Measurements from ENCODE around the gene C1QC. TPM values are rescaled to one million over a fixed set of nuclear protein-coding genes. Genes with fewer than 3 reads are reported as not detected.

The C1QC gene
- polyA plus RNA-seq, 1 experiment = not detected

- Histone ChIP-seq H3K27me3 (ENCODE audit: control insufficient read depth, insufficient read depth, low read length) (peaks cover 2% of the 10 kb centered on the region; the same call in 1 of the 2 replicates), H3K36me3 (ENCODE audit: control insufficient read depth, insufficient read depth, low read length) (no peaks in the 10 kb centered on the region), H3K4me3 (ENCODE audit: low read depth, low read length) (no peak overlapping the region)
- CTCF ChIA-PET = interaction anchor here (1.0 to 1.5 kb wide), 2 partner anchors 177 to 244 kb away, joined by 5 to 8 read pairs; no protein-coding TSS in a partner anchor
- no peak for DNase-seq (ENCODE audit: low read depth)
- POLR2A ChIA-PET = no interaction called here
- TF ChIP-seq, protein P1, sequence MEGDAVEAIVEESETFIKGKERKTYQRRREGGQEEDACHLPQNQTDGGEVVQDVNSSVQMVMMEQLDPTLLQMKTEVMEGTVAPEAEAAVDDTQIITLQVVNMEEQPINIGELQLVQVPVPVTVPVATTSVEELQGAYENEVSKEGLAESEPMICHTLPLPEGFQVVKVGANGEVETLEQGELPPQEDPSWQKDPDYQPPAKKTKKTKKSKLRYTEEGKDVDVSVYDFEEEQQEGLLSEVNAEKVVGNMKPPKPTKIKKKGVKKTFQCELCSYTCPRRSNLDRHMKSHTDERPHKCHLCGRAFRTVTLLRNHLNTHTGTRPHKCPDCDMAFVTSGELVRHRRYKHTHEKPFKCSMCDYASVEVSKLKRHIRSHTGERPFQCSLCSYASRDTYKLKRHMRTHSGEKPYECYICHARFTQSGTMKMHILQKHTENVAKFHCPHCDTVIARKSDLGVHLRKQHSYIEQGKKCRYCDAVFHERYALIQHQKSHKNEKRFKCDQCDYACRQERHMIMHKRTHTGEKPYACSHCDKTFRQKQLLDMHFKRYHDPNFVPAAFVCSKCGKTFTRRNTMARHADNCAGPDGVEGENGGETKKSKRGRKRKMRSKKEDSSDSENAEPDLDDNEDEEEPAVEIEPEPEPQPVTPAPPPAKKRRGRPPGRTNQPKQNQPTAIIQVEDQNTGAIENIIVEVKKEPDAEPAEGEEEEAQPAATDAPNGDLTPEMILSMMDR (IDR thresholded peaks at IDR 0.05; ENCODE audit: insufficient read depth, low read depth, low read length) = no peak
Measured at GRCh38 chr1:22685591-22686059, 42.2 kb downstream of the C1QC start.

GRCh38 chr1:22687191-22687590, 43.8 kb downstream of the C1QC start:
- CTCF ChIA-PET = interaction anchor here (0.8 to 1.7 kb wide), 5 partner anchors 12 to 277 kb away, joined by 3 to 5 read pairs (median 4); no protein-coding TSS in a partner anchor
- TF ChIP-seq, protein P1 (IDR thresholded peaks at IDR 0.05; ENCODE audit: insufficient read depth, low read depth, low read length) = no peak

GRCh38 chr1:22688466-22688865, 45.0 kb downstream of the C1QC start:
- Histone ChIP-seq H3K4me3 (ENCODE audit: low read depth, low read length) (no peak overlapping the region), H3K36me3 (ENCODE audit: control insufficient read depth, insufficient read depth, low read length) (no peaks in the 10 kb centered on the region), H3K27me3 (ENCODE audit: control insufficient read depth, insufficient read depth, low read length) (peaks cover 2% of the 10 kb centered on the region; the same call in 1 of the 2 replicates)
- CTCF ChIA-PET = interaction anchor here (0.9 to 1.2 kb wide), 3 partner anchors 15 to 276 kb away, joined by 3 to 6 read pairs (median 3); no protein-coding TSS in a partner anchor
- POLR2A ChIA-PET = no interaction called here
- no peak for DNase-seq (ENCODE audit: low read depth)
- TF ChIP-seq, protein P1 (IDR thresholded peaks at IDR 0.05; ENCODE audit: insufficient read depth, low read depth, low read length) = no peak

More at GRCh38 chr1:22687191-22687590, 43.8 kb downstream of the C1QC start:
- H3K36me3 ChIP-seq (ENCODE audit: control insufficient read depth, insufficient read depth, low read length) = no peaks in the 10 kb centered on the region
- peaks cover 2% of the 10 kb centered on the region; the same call in 1 of the 2 replicates for H3K27me3 ChIP-seq (ENCODE audit: control insufficient read depth, insufficient read depth, low read length)
- H3K4me3 ChIP-seq (ENCODE audit: low read depth, low read length) = no peak overlapping the region
- no peak for DNase-seq (ENCODE audit: low read depth)
- POLR2A ChIA-PET = no interaction called here

DNA sequence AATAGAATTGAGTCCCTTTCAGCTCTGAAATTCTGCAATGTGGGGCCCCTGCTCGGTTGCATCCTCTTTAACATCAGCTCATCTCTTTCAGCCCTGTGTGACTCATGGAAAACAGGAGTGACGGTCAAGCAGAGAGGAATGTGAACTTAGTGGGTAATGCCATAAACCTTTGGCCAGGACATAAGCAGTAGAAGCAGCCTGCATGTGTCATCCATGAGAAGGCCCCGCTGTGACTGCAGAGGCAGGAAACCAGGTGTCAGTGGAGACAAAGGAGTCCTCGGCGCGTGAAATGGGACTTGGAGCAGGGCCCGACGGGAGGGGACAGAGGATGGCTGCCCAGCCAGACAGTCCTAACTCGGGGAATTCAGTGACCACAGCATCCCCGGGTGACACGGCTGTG, 46.1 kb downstream of the C1QC start:
- Histone ChIP-seq H3K27me3 (ENCODE audit: control insufficient read depth, insufficient read depth, low read length) (peaks cover 1% of the 10 kb centered on the region; the same call in 1 of the 2 replicates), H3K4me3 (ENCODE audit: low read depth, low read length) (no peak overlapping the region), H3K36me3 (ENCODE audit: control insufficient read depth, insufficient read depth, low read length) (no peaks in the 10 kb centered on the region)
- CTCF ChIA-PET = interaction anchor here (0.9 to 1.2 kb wide), 2 partner anchors 14 to 15 kb away, joined by 3 to 6 read pairs; no protein-coding TSS in a partner anchor
- POLR2A ChIA-PET = no interaction called here
- TF ChIP-seq, protein P1 (IDR thresholded peaks at IDR 0.05; ENCODE audit: insufficient read depth, low read depth, low read length) = no peak
- DNase-seq (ENCODE audit: low read depth) = peak; percentile 69

DNA sequence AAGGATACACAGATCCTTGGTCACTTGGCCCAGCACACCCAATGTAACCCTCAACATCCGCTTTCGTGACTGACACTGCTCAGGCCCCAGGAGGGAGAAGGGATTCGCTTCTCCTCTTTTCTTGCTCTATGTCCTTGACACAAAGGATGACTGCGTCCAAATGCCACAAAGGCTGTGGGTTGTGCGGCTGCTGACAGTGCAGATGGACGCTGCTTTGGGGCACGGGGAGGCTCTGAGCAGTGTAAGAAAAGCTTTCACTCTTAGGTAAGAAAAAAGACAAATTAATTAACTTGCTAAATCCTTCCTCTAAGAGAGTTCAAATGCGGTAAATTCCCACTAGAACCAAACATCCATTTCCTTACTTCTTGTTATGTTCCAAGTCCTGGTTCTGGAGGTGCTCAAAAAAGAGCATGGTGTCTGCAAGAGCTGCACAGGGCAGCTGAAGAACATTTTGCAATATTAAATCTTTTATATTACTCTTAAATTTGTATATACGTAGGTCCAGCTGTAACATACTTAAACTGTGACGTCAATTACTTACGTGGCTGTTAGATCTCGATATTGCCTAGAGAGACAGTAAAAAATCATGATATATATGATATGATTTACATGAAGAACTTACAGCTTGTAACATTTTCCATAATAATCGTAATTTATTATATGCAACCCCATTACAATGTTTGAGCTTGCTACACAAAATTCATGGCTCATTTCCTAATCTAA, 47.8 kb downstream of the C1QC start:
- POLR2A ChIA-PET = no interaction called here
- no peak for DNase-seq (ENCODE audit: low read depth)
- CTCF ChIA-PET = interaction anchor here (1.0 to 5.5 kb wide), 6 partner anchors 11 to 239 kb away, joined by 3 to 34 read pairs (median 4); no protein-coding TSS in a partner anchor

More for the DNA sequence above, 47.8 kb downstream of the C1QC start:
- TF ChIP-seq, protein P1 (IDR thresholded peaks at IDR 0.05; ENCODE audit: insufficient read depth, low read depth, low read length) = no peak
- H3K27me3 ChIP-seq (ENCODE audit: control insufficient read depth, insufficient read depth, low read length) = no peaks in the 10 kb centered on the region
- H3K36me3 ChIP-seq (ENCODE audit: control insufficient read depth, insufficient read depth, low read length) = no peaks in the 10 kb centered on the region
- no peak overlapping the region for H3K4me3 ChIP-seq (ENCODE audit: low read depth, low read length)

Measured in BJ (cell line).